SW480 (cell line): ENCODE measurements around the gene TRPM6.

Experiments used
- DNase-seq: peaks from one replicate; pipeline ENCODE4 v3.0.0-alpha.2; 2016; ENCODE audit warnings: low spot score

TRPM6 gene

DNA sequence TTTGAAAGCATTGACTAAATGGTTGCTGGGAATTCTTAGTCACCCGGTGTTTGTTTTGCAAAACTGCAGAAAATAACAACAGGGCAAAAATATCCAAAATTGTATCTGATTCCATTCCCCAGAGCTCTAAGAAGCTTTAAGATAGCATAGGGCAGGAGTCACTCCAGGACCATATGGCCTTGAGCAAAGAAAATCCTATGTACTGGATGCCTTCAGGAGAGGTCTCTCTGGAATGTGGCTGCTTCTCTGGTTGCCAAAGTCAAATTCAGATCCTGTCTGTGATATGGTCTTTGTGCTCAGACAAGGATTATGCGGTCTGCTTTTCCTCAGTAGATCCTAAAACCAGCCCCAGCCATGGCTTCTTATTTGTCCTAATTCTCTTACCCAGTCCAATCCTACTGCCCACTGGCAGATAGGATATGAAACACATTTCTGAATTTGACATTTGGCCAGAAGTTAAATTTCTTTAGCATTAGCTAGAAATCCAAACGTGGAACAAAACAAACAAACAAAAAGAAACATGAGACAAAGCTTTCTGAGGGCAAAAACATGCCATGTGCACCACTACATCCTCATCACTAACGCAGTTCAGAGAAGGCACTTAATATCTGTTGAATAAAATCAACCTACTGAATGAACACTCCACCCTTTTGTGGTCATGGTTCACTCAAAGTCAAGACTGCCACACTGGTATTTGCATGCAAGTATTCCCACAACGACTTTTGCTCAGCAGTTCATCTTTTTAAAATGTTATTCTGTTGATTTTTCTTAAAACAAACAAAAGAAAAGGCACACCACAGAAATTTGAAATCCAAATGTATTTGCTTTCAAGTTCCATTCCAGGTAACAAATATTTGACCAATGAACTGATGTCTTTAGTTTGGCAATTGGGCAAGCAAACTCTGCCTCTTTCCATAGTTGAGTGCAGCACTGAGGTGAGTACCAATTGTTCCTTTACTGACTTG, 165.7 kb downstream of the TRPM6 start:
- no peak for DNase-seq

DNA sequence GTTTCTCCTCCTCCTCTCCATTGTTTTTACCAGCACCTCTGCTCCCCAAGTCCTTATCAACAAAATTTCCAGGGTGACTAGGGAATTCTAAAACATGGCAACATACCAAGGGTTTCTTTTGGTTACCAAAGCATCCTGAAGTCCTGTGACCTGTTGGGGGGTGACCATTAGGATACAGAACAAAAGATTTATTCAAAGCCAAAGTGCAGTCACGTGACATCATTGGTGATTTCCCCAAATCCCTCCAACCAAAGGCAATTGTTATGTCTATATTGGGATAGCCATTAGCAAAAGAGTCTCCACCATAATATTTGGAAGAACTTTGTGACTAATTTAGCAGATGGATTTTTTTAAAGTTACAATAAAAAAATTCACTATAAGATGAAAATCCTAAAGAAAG, 168.4 kb downstream of the TRPM6 start:
- DNase-seq, result no peak

DNA sequence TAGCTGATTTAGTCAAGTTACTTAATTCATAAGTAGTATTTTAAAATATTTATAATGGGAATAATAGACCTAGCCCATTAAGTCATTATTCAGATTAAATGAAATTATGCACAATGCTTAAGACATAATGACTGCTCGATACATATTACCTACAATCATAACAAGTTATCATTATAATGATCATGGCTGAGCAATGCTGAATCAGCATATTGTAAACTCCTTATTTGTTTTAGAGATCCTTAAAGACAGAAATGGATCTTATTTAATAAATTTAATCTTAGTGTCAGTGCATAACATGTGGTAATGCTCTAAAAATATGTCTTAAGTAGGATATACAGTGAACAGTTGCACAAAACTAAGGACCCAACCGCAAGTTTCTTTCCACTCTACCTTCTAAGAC, 169.0 kb downstream of the TRPM6 start:
- DNase-seq, result no peak

DNA sequence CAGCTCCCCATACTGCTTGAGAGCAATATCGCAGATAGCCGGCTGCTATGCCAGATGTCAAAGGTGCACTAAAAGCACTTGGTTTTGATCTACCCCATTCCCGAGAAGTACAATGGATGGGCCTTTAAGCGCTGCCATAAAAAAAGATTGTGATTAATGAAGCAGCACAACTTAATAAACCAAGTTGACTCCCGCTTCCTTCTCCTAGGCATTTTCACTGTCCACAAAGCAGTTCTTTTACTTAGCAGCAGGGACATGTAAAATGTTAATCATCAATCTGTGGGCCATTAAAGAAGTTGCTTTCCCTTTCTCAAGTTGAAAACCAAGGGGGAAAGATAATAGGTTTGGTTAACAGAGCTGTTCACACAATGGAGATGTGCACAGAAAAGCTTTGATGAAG, 176.4 kb downstream of the TRPM6 start:
- DNase-seq, result no peak

DNA sequence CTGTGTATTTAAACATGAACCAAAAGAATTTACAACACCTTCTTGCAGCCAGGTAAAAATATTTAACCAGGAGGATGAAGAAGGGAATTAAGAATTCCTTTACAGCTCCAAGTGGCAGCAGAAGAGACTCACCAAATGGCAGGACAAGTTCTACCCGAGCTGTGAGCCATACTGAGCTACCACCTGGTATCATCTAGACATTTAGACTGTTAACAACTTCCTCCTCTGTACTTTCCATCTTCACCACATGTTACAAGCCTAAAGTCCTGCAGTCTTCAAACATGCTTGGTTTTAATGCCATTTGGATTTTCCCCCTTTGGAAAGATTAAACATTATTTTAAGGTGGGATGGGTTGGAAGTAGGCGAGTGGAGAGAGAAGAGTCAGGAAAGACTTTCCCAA, 190.2 kb downstream of the TRPM6 start:
- no peak for DNase-seq

DNA sequence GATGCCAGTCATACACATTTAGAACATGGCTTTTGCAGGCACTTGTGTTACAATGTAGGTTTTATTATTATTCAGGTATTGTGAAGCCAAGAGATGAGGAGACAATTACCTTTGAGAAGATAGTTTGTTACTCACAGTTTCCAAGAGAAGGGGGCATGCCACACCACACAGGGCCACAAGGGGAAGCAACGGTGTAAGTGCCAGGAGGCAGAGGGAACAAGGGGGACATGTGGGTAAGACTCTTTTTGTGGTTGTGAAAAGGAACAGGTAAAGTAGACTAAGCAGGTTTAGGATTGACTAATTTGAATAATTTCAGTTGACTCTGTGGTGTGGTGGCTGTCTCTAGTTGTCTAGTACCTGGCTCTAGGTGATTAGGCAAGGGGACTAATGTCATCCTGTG, 191.2 kb downstream of the TRPM6 start:
- DNase-seq, result no peak

DNA sequence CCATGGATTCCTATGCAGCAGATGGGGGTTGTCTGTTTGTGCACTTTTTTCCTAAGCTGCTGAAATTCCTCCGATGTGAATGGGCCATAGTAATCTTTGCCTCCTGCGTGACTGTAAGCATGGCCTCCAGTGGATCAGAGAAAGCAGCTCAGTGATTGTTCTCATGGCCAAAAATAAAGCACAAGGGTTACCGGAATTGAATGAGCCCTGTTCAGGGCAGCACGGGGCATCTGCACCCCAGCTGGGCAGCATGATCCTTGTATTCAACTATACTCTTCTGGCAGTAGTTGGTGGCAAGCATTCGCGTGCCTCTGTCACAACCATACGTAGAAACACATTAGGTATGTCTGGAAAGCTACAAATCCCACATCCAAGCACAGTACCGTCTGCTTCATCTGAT, 196.7 kb downstream of the TRPM6 start:
- no peak for DNase-seq

DNA sequence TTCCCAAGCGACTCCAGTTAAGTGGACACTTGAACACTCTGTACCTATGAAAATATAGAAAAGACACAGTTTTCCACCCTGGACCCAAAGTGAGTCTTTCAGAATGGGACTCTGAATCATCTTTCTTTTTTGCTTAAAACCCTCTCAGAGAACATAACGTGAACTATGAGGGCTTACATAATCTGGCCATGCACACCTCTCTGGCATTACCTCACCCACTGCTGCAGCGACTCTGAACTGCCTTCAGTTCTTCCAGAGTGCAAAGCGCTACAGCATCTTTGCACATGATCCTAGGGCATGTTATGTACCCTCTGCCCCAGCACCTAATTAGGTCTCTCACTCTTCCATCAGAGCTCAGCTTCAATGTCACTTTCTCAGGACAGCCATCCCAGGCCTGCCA, 204.4 kb downstream of the TRPM6 start:
- DNase-seq, result no peak

DNA sequence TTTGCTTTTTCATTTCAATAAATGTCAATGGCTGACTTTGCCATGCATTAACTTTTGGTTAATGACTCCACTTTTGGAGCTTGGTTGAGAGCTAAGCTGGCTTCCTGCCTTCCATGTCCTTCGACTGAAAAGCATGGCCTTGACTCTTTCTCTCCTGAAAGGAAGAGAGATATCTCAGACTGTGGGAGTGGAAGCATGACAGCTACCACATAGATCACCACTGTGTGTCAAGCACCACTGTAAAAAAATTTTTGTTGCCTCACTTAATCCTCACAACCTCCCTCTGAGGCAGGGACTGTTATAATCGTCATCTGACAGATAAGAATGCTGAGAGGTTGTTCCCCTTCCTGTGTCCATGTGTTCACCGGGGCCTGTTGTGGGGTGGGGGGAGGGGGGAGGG, 205.8 kb downstream of the TRPM6 start:
- DNase-seq, result no peak

DNA sequence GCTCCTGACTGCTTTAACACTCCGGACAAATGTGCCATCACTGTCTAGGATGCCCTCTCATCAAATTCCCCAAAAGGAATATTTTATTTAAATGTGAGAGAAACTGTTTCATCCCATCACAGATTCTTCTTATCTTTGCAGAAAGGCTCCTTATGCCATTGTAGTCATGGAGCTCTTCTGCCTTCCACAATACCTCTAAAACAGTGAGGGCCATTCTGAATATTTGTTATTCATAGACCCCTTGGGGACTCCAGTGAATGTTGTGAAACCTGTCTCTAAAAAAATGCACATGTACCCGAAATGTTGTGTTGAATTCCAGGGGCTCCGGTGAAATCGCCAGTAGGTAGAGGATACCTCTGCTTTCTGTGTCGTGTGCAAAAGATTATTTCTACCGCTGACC, 213.6 kb downstream of the TRPM6 start:
- DNase-seq, result no peak
